DND-41 (cell line): ENCODE data around the gene CD3E.

Experiments used
- ATAC-seq: fragments of 200-7000 bp; cut with Tn5 transposase; 3 replicates; pipeline ENCODE4 v1.9.1; 2021; ENCODE audit warnings: low read depth; ENCODE audit not compliant: insufficient read depth
- DNase-seq: peaks from one replicate; pipeline ENCODE4 v3.0.0-alpha.2; 2020
- H2AFZ ChIP-seq: 2 replicates; pipeline ENCODE4 v1.6.0; 2012; ENCODE audit warnings: low read depth, low read length
- H3K27ac ChIP-seq: 2 replicates; pipeline ENCODE4 v1.5.1; 2012; ENCODE audit warnings: low read length, inconsistent platforms
- H3K27me3 ChIP-seq: fragments of 200-600 bp; sonication (generic); 2 replicates; pipeline ENCODE4 v1.6.0; 2012; ENCODE audit warnings: low read length, mild to moderate bottlenecking, inconsistent platforms; ENCODE audit not compliant: insufficient read depth, poor library complexity
- H3K36me3 ChIP-seq: 2 replicates; pipeline ENCODE4 v1.5.1; 2012; ENCODE audit warnings: low read length, inconsistent platforms; ENCODE audit not compliant: insufficient read depth
- H3K4me1 ChIP-seq: 2 replicates; pipeline ENCODE4 v1.5.1; 2012; ENCODE audit warnings: mild to moderate bottlenecking, low read length; ENCODE audit not compliant: insufficient read depth
- H3K4me2 ChIP-seq: 2 replicates; pipeline ENCODE4 v1.6.0; 2012; ENCODE audit warnings: mild to moderate bottlenecking, moderate library complexity, low read length, inconsistent platforms; ENCODE audit not compliant: insufficient read depth
- H3K4me3 ChIP-seq, 2 experiments: fragments of 200-600 bp in 1 of 2; shearing (Covaris generic) in 1 of 2; 2 replicates each; pipeline ENCODE4 v1.5.1; 2012 to 2016; ENCODE audit warnings: inconsistent platforms in 2 of 2, low read length in 2 of 2, mild to moderate bottlenecking in 2 of 2, low read depth in 1 of 2, moderate library complexity in 1 of 2
- H3K79me2 ChIP-seq: 2 replicates; pipeline ENCODE4 v1.6.0; 2012; ENCODE audit warnings: low read length, inconsistent platforms; ENCODE audit not compliant: insufficient read depth
- H3K9ac ChIP-seq: 2 replicates; pipeline ENCODE4 v1.6.0; 2012; ENCODE audit warnings: low read depth, mild to moderate bottlenecking, inconsistent platforms, low read length, moderate library complexity
- H3K9me3 ChIP-seq: 2 replicates; pipeline ENCODE4 v1.5.1; 2012; ENCODE audit warnings: low read length, moderate library complexity, mild to moderate bottlenecking, inconsistent platforms; ENCODE audit not compliant: insufficient read depth, severe bottlenecking
- H4K20me1 ChIP-seq: 2 replicates; pipeline ENCODE4 v1.6.0; 2012; ENCODE audit warnings: low read length; ENCODE audit not compliant: insufficient read depth
- EZH2 ChIP-seq: IDR thresholded peaks from 3 replicates; pipeline ENCODE4 v1.6.1; 2012; ENCODE audit warnings: borderline replicate concordance, low read depth, mild to moderate bottlenecking, moderate library complexity, low read length, inconsistent platforms; ENCODE audit not compliant: severe bottlenecking
- TF ChIP-seq, protein P1 (sequence below): IDR thresholded peaks from 2 replicates; pipeline ENCODE4 v1.5.1; 2012; ENCODE audit warnings: borderline replicate concordance, low read length, moderate library complexity, mild to moderate bottlenecking; ENCODE audit not compliant: poor library complexity, severe bottlenecking; ENCODE audit errors: extremely low read depth

CD3E gene

GRCh38 chr11:118318124-118318523 is 13.6 kb downstream of the CD3E start:
- no peaks in the 10 kb centered on the region for H4K20me1 ChIP-seq
- H3K79me2 ChIP-seq = peaks cover 21% of the 10 kb centered on the region
- peaks cover 72% of the 10 kb centered on the region for H3K4me1 ChIP-seq
- no peak for DNase-seq
- H3K27me3 ChIP-seq = no peaks in the 10 kb centered on the region
- H3K9ac ChIP-seq = no peak overlapping the region
- peaks cover 30% of the 10 kb centered on the region for H3K36me3 ChIP-seq
- TF ChIP-seq, protein P1, sequence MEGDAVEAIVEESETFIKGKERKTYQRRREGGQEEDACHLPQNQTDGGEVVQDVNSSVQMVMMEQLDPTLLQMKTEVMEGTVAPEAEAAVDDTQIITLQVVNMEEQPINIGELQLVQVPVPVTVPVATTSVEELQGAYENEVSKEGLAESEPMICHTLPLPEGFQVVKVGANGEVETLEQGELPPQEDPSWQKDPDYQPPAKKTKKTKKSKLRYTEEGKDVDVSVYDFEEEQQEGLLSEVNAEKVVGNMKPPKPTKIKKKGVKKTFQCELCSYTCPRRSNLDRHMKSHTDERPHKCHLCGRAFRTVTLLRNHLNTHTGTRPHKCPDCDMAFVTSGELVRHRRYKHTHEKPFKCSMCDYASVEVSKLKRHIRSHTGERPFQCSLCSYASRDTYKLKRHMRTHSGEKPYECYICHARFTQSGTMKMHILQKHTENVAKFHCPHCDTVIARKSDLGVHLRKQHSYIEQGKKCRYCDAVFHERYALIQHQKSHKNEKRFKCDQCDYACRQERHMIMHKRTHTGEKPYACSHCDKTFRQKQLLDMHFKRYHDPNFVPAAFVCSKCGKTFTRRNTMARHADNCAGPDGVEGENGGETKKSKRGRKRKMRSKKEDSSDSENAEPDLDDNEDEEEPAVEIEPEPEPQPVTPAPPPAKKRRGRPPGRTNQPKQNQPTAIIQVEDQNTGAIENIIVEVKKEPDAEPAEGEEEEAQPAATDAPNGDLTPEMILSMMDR = no peak
- TF ChIP-seq EZH2 = no peak
- H2AFZ ChIP-seq = no peak overlapping the region
- no peak overlapping the region for H3K4me3 ChIP-seq
- no peak for ATAC-seq
- H3K27ac ChIP-seq = peak overlapping the region; percentile 96
- H3K4me2 ChIP-seq = no peak overlapping the region
- H3K9me3 ChIP-seq = no peaks in the 10 kb centered on the region

GRCh38 chr11:118318581-118319336 is 14.2 kb downstream of the CD3E start:
- peaks cover 15% of the 10 kb centered on the region for H3K79me2 ChIP-seq
- no peaks in the 10 kb centered on the region for H3K9me3 ChIP-seq
- no peak overlapping the region for H3K4me3 ChIP-seq
- peaks cover 65% of the 10 kb centered on the region for H3K4me1 ChIP-seq
- H3K36me3 ChIP-seq = peaks cover 23% of the 10 kb centered on the region
- TF ChIP-seq, protein P1 = no peak
- TF ChIP-seq EZH2 = no peak
- H4K20me1 ChIP-seq = no peaks in the 10 kb centered on the region
- no peak overlapping the region for H3K4me2 ChIP-seq
- H2AFZ ChIP-seq = no peak overlapping the region
- ATAC-seq (0 out of 3 replicates have a peak, but pooled peaks have one; percentile 2), DNase-seq (peak; percentile 68)
- H3K9ac ChIP-seq = 0 out of 2 replicates have a peak overlapping the region, but pooled peaks have one; percentile 2
- H3K27me3 ChIP-seq = no peaks in the 10 kb centered on the region
- H3K27ac ChIP-seq = peak overlapping the region; percentile 96

GRCh38 chr11:118319337-118319707 is 14.8 kb downstream of the CD3E start:
- Histone ChIP-seq H3K27me3 (no peaks in the 10 kb centered on the region), H3K79me2 (peaks cover 9% of the 10 kb centered on the region), H3K4me3 (no peak overlapping the region), H3K9me3 (no peaks in the 10 kb centered on the region), H3K4me1 (peaks cover 60% of the 10 kb centered on the region), H2AFZ (no peak overlapping the region), H3K27ac (peak overlapping the region; percentile 96), H3K9ac (no peak overlapping the region), H3K4me2 (no peak overlapping the region), H3K36me3 (peaks cover 18% of the 10 kb centered on the region), H4K20me1 (no peaks in the 10 kb centered on the region)
- DNase-seq = no peak
- TF ChIP-seq, protein P1 = no peak
- TF ChIP-seq EZH2 = no peak
- ATAC-seq = no peak
